GM12878 (cell line): Measurements from ENCODE around the gene PAPOLA. TPM values are rescaled to one million over a fixed set of nuclear protein-coding genes. Genes with fewer than 3 reads are reported as not detected.

ENCODE experiments used
- ATAC-seq: fragments of 200-7000 bp; cut with Tn5 transposase; 3 replicates; pipeline ENCODE4 v1.9.1; 2020; ENCODE audit warnings: mild to moderate bottlenecking, moderate library complexity
- BruUV-seq: library from RNA; stranded (reverse); fragments of 400-500 nt; replicated peaks from 2 replicates; lab custom pipeline; 2021; lab: Mats Ljungman, UMichigan
- CTCF ChIA-PET: fragments of 300-600 bp; sonication (Branson Sonifier 250); formaldehyde crosslinking; extraction: SDS; loops from one replicate; lab custom pipeline; 2021; ENCODE audit warnings: inconsistent platforms; lab: Yijun Ruan, JAX
- POLR2A ChIA-PET: fragments of 350-600 bp; formaldehyde crosslinking; extraction: SDS; loops from one replicate; lab custom pipeline; 2021; ENCODE audit warnings: inconsistent platforms; lab: Charles Lee
- RAD21 ChIA-PET: fragments of 300-600 bp; sonication (Branson Sonifier 250); formaldehyde crosslinking; loops from one replicate; lab custom pipeline; 2023; ENCODE audit warnings: antibody characterized with exemption; ENCODE audit not compliant: unreplicated experiment; lab: Charles Lee
- SMC1A ChIA-PET: fragments of 300-600 bp; sonication (Branson Sonifier 250); formaldehyde crosslinking; loops from one replicate; lab custom pipeline; 2023; ENCODE audit not compliant: unreplicated experiment, uncharacterized antibody; lab: Charles Lee
- DNase-seq: peaks from one replicate; pipeline ENCODE4 v3.0.0-alpha.2; 2011; ENCODE audit warnings: low read depth, low spot score
- FAIRE-seq: peaks from 3 replicates; lab custom pipeline; 2011; peaks lifted over from hg19 to GRCh38; lab: Jason Lieb, UNC
- H2AFZ ChIP-seq: 2 replicates; pipeline ENCODE4 v1.6.0; 2011; ENCODE audit warnings: low read depth, low read length, control low read depth; ENCODE audit not compliant: control insufficient read depth
- H3K27ac ChIP-seq: 2 replicates; pipeline ENCODE4 v1.5.1; 2011; ENCODE audit warnings: control low read depth; ENCODE audit not compliant: control insufficient read depth, insufficient read depth
- H3K27me3 ChIP-seq, 2 experiments: replicated peaks in 1 of 2; 2 replicates each; pipeline versions ENCODE4 v1.6.0 to v1.6.1; 2011; ENCODE audit warnings: low read length in 1 of 2; ENCODE audit not compliant: control insufficient read depth in 2 of 2, insufficient read depth in 2 of 2
- H3K36me3 ChIP-seq, 2 experiments: 2 replicates each; pipeline ENCODE4 v1.5.1; 2011; ENCODE audit warnings: low read length in 1 of 2; ENCODE audit not compliant: control insufficient read depth in 2 of 2, insufficient read depth in 2 of 2
- H3K4me1 ChIP-seq: 2 replicates; pipeline ENCODE4 v1.6.1; 2011; ENCODE audit warnings: mild to moderate bottlenecking, low read length, moderate library complexity, mixed read lengths; ENCODE audit not compliant: control insufficient read depth, insufficient read depth
- H3K4me2 ChIP-seq: 2 replicates; pipeline ENCODE4 v1.6.0; 2011; ENCODE audit warnings: control low read depth; ENCODE audit not compliant: control insufficient read depth, insufficient read depth
- H3K4me3 ChIP-seq: fragments of 200-600 bp; sonication (generic); 2 replicates; pipeline ENCODE4 v1.5.1; 2016
- H3K79me2 ChIP-seq: 2 replicates; pipeline ENCODE4 v1.6.0; 2011; ENCODE audit warnings: low read length; ENCODE audit not compliant: control insufficient read depth, insufficient read depth
- H3K9ac ChIP-seq: 2 replicates; pipeline ENCODE4 v1.8.0; 2011; ENCODE audit warnings: low read length, control low read depth, mixed read lengths; ENCODE audit not compliant: control insufficient read depth, insufficient read depth
- H3K9me3 ChIP-seq: replicated peaks from 3 replicates; pipeline ENCODE4 v1.5.1; 2011; ENCODE audit warnings: mild to moderate bottlenecking, low read length; ENCODE audit not compliant: control insufficient read depth, insufficient read depth
- H4K20me1 ChIP-seq: 2 replicates; pipeline ENCODE4 v1.6.0; 2011; ENCODE audit not compliant: control insufficient read depth, insufficient read depth
- BHLHE40 ChIP-seq, 2 experiments: fragments of 450-650 bp in 1 of 2; IDR thresholded peaks; 2 replicates each; pipeline ENCODE4 v1.6.1; 2011 to 2017; ENCODE audit warnings: low read depth in 2 of 2, borderline replicate concordance in 1 of 2, improper control_type of control experiment in 1 of 2, low read length in 1 of 2, mild to moderate bottlenecking in 1 of 2
- CHD4 ChIP-seq: fragments of 200-600 bp; sonication (generic); IDR thresholded peaks from 2 replicates; pipeline ENCODE4 v1.6.1; 2016; ENCODE audit warnings: mild to moderate bottlenecking
- E4F1 ChIP-seq: fragments of 450-650 bp; IDR thresholded peaks from 2 replicates; pipeline ENCODE4 v1.6.1; 2018; ENCODE audit warnings: borderline replicate concordance, mild to moderate bottlenecking; ENCODE audit not compliant: partially characterized antibody
- JUNB ChIP-seq: IDR thresholded peaks from 2 replicates; pipeline ENCODE4 v1.6.1; 2016; ENCODE audit warnings: antibody characterized with exemption, mild to moderate bottlenecking
- MYB ChIP-seq: fragments of 150-350 bp; IDR thresholded peaks from 2 replicates; pipeline ENCODE4 v1.6.1; 2014; ENCODE audit warnings: mild to moderate bottlenecking, low read depth, low read length, borderline replicate concordance
- NFYA ChIP-seq: IDR thresholded peaks from 2 replicates; pipeline ENCODE4 v1.6.1; 2011; ENCODE audit warnings: low read depth, mild to moderate bottlenecking, low read length, improper control_type of control experiment, borderline replicate concordance
- NR2F1 ChIP-seq: fragments of 450-650 bp; conservative IDR thresholded peaks from 2 replicates; pipeline ENCODE4 v1.6.1; 2017; ENCODE audit warnings: mild to moderate bottlenecking
- PKNOX1 ChIP-seq: fragments of 450-650 bp; IDR thresholded peaks from 2 replicates; pipeline ENCODE4 v1.6.1; 2016; ENCODE audit warnings: mild to moderate bottlenecking
- PRDM15 ChIP-seq: fragments of 450-650 bp; formaldehyde crosslinking; IDR thresholded peaks from 2 replicates; pipeline ENCODE4 v1.4.0; 2020; ENCODE audit warnings: mild to moderate bottlenecking, moderate library complexity
- SIN3A ChIP-seq: IDR thresholded peaks from 2 replicates; pipeline ENCODE4 v1.6.1; 2012; ENCODE audit warnings: low read depth, low read length, improper control_type of control experiment
- STAT3 ChIP-seq: IDR thresholded peaks from 2 replicates; pipeline ENCODE4 v1.6.1; 2011; ENCODE audit warnings: low read depth, low read length, improper control_type of control experiment
- SUPT20H ChIP-seq: IDR thresholded peaks from 2 replicates; pipeline ENCODE4 v1.6.1; 2011; ENCODE audit warnings: low read depth, mild to moderate bottlenecking, low read length, moderate library complexity, borderline replicate concordance; ENCODE audit not compliant: control insufficient read depth
- TBL1XR1 ChIP-seq: IDR thresholded peaks from 2 replicates; pipeline ENCODE4 v1.6.1; 2012; ENCODE audit warnings: low read depth, low read length, improper control_type of control experiment
- ZNF217 ChIP-seq: fragments of 450-650 bp; IDR thresholded peaks from 2 replicates; pipeline ENCODE4 v1.6.1; 2017; ENCODE audit warnings: antibody characterized with exemption, mild to moderate bottlenecking
- WGBS: methylation state at CpG from one replicate; pipeline ENCODE4 v1.1.6; 2016; ENCODE audit warnings: low lambda C conversion rate; ENCODE audit not compliant: insufficient replicate concordance, insufficient coverage; ENCODE audit errors: missing lambda C conversion rate; 5-methylcytosine and 5-hydroxymethylcytosine counted together
- in situ Hi-C: fragments of 300-500 bp; cut with MboI; formaldehyde crosslinking; loops from 9 replicates; pipeline ENCODE4 v1.14.3; 2018; ENCODE audit warnings: mixed read lengths
- intact Hi-C: fragments of 100-400 bp; cut with micrococcal nuclease; formaldehyde crosslinking; loops from one replicate; pipeline ENCODE4 v1.14.2; 2022; ENCODE audit not compliant: unreplicated experiment
- polyA plus RNA-seq, 11 experiments: library from polyadenylated mRNA; depleted of rRNA in 4 of 11; unstranded in 6 of 11; stranded (reverse) in 5 of 11; fragments of >200 nt; fragmentation: Nextera tagmentation in 4 of 11; fragmentation: Illumina TruSeq in 1 of 11; extraction: Ambion mirVana in 4 of 11; extraction: Trizol in 1 of 11; gene quantifications; 1 replicate in 1 of 11; 2 replicates in 10 of 11; pipeline versions ENCODE4 v1.2.1 to v1.2.3, GENCODE V29; 2011 to 2016; ENCODE audit warnings: inconsistent platforms in 2 of 11, missing spikeins in 2 of 11, low read depth in 1 of 11
- total RNA-seq, 4 experiments: library from RNA; depleted of rRNA in 3 of 4; stranded (reverse); fragments of >200 nt in 3 of 4; fragmentation: Illumina TruSeq in 1 of 4; extraction: Trizol in 1 of 4; gene quantifications; 2 replicates each; pipeline versions ENCODE4 v1.2.1 to v1.2.3, GENCODE V29; 2013 to 2021

The PAPOLA gene
- total and polyA plus RNA-seq, 10 of the 15 experiments (the other 5 are each of a cell fraction or from before 2014, with no cell fraction given): 46.0 to 185 (median 114) TPM

- no peak for TF ChIP-seq NR2F1
- no peak for TF ChIP-seq PKNOX1
- no peak for TF ChIP-seq BHLHE40 (IDR thresholded peaks at IDR 0.05; ENCODE audit: borderline replicate concordance in 1 of 2, low read depth in 2 of 2, low read length in 1 of 2)
- TF ChIP-seq NFYA: no peak
Observed at GRCh38 chr14:96579358-96579757, 77.2 kb downstream of the PAPOLA start (continued).

- no peaks in the 10 kb centered on the region for H3K27me3 ChIP-seq
- RAD21 ChIA-PET: no interaction called here
- H3K27ac ChIP-seq: no peak overlapping the region
- H3K79me2 ChIP-seq: no peaks in the 10 kb centered on the region
- POLR2A ChIA-PET: interaction anchor here (0.9 kb wide), 1 partner anchor 9 kb away, joined by 3 read pairs; no protein-coding TSS in a partner anchor
- H3K4me2 ChIP-seq: no peak overlapping the region
- no peaks in the 10 kb centered on the region for H3K9me3 ChIP-seq
- intact Hi-C loops (no loop called here), in situ Hi-C loops (loop anchor here (5.0 kb wide), 1 partner anchor 162 kb away; no protein-coding TSS in a partner anchor)
- no TSS peak for BruUV-seq
- CTCF ChIA-PET: interaction anchor here (1.5 to 6.8 kb wide), 3 partner anchors 13 to 162 kb away, joined by 6 to 49 read pairs (median 8); no protein-coding TSS in a partner anchor
- SMC1A ChIA-PET: interaction anchor here (0.9 to 1.5 kb wide), 2 partner anchors 16 to 19 kb away, joined by 4 read pairs; no protein-coding TSS in a partner anchor
- no peak for ATAC-seq
- FAIRE-seq: no peak
- H4K20me1 ChIP-seq: no peaks in the 10 kb centered on the region
- no peak overlapping the region for H3K4me3 ChIP-seq
- no peak overlapping the region for H2AFZ ChIP-seq
- H3K4me1 ChIP-seq: no peaks in the 10 kb centered on the region
- H3K36me3 ChIP-seq: no peaks in the 10 kb centered on the region
- no peak for DNase-seq
- no peak overlapping the region for H3K9ac ChIP-seq
- 98% methylated on average over 6 of the region's 6 CpGs for WGBS
- TF ChIP-seq JUNB (no peak), E4F1 (no peak), MYB (no peak), TBL1XR1 (no peak), SIN3A (no peak), PRDM15 (CRISPR knock-in tag) (no peak), ZNF217 (no peak), STAT3 (no peak), CHD4 (no peak), SUPT20H (no peak)
Observed at GRCh38 chr14:96579855-96580254, 77.7 kb downstream of the PAPOLA start.
